ENCODE measurements around the gene PHACTR1.
"Not testable (repeated sequence)": the region's sequence is repeated elsewhere in the genome, so short reads cannot be mapped to it uniquely, and the experiment has no call there.

PHACTR1 gene

DNA sequence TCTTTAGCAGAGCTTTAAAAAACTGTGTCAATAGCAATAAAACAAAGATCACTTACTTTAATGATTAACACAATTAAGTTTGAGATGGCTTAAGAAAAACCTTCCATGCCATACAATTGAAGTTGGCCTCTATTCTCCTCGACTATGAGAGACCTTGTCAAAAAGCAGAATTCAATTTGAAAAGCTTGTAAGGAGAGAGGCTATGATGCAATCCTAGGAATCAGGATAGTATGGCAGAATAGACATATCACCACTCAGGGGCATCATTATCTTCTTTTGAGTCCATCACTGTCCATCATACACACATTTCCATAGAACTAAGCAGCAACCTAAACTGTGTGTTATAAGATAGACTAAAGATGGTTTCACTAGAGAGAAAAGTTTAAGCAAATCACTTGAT lies 594.6 kb downstream of the PHACTR1 start:
- CTCF ChIA-PET = interaction anchor here (0.7 kb wide), 1 partner anchor 299 kb away, joined by 3 read pairs; no protein-coding TSS in a partner anchor
- DNase-seq (ENCODE audit: extremely low spot score) = no peak
- POLR2A ChIA-PET = interaction anchor here (1.1 to 1.5 kb wide), 2 partner anchors 17 to 18 kb away, joined by 4 to 5 read pairs; partner anchors contain the start of gene TBC1D7
- TF ChIP-seq SP1 (IDR thresholded peaks at IDR 0.05) = no peak
- no peak for TF ChIP-seq HDGF (IDR thresholded peaks at IDR 0.05; ENCODE audit: borderline replicate concordance)
- no peak for TF ChIP-seq ZNF384 (IDR thresholded peaks at IDR 0.05)
- TF ChIP-seq L3MBTL2 (conservative IDR thresholded peaks at IDR 0.05) = no peak
- TF ChIP-seq FOXM1 (IDR thresholded peaks at IDR 0.05; ENCODE audit: borderline replicate concordance) = no peak
- TF ChIP-seq TARDBP (IDR thresholded peaks at IDR 0.05) = no peak
- no peak for TF ChIP-seq CTBP1 (IDR thresholded peaks at IDR 0.05; ENCODE audit: borderline replicate concordance)
- no peak for TF ChIP-seq BHLHE40 (IDR thresholded peaks at IDR 0.05; ENCODE audit: borderline replicate concordance)
- TF ChIP-seq, protein P1, sequence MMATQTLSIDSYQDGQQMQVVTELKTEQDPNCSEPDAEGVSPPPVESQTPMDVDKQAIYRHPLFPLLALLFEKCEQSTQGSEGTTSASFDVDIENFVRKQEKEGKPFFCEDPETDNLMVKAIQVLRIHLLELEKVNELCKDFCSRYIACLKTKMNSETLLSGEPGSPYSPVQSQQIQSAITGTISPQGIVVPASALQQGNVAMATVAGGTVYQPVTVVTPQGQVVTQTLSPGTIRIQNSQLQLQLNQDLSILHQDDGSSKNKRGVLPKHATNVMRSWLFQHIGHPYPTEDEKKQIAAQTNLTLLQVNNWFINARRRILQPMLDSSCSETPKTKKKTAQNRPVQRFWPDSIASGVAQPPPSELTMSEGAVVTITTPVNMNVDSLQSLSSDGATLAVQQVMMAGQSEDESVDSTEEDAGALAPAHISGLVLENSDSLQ (IDR thresholded peaks at IDR 0.05) = no peak
- TF ChIP-seq LEF1 (IDR thresholded peaks at IDR 0.05; ENCODE audit: borderline replicate concordance) = no peak
- no peak for TF ChIP-seq ELF4 (IDR thresholded peaks at IDR 0.05)
- TF ChIP-seq ARNT (IDR thresholded peaks at IDR 0.05) = no peak

GRCh38 chr6:13314806-13315205 lies 598.2 kb downstream of the PHACTR1 start:
- no peak for DNase-seq (ENCODE audit: extremely low spot score)
- POLR2A ChIA-PET = interaction anchor here (1.6 kb wide), 1 partner anchor 13 kb away, joined by 7 read pairs; the partner anchor contains the start of gene TBC1D7
- CTCF ChIA-PET = interaction anchor here (1.1 kb wide), 1 partner anchor 120 kb away, joined by 3 read pairs; no protein-coding TSS in a partner anchor
- TF ChIP-seq FOXM1 (IDR thresholded peaks at IDR 0.05; ENCODE audit: borderline replicate concordance) = no peak
- TF ChIP-seq ELF4 (IDR thresholded peaks at IDR 0.05) = no peak
- TF ChIP-seq FOXA1 (IDR thresholded peaks at IDR 0.05) = no peak
- no peak for TF ChIP-seq SP1 (IDR thresholded peaks at IDR 0.05)
- no peak for TF ChIP-seq HDGF (IDR thresholded peaks at IDR 0.05; ENCODE audit: borderline replicate concordance)

DNA sequence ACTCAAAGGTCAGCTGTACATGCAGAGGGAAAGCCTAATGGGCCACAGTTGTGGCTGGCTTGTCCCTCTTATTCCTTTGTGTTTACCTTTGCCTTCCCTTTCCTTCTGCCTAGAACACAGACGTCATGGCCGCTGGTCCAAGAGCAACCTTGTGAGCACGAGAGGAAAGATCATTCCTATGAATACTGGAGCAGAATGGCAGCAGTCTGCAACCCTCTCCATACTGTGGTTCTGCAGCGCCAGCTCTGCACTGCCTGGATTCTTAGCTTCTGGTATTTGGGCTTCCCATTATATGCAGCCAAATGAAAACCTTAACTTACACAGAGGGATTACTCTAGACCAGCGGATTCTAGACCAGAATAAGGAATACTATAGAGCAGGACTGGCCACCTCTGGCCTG lies 599.3 kb downstream of the PHACTR1 start:
- TF ChIP-seq LEF1 (IDR thresholded peaks at IDR 0.05; ENCODE audit: borderline replicate concordance) = no peak
- no peak for TF ChIP-seq CTBP1 (IDR thresholded peaks at IDR 0.05; ENCODE audit: borderline replicate concordance)
- TF ChIP-seq, protein P1 (IDR thresholded peaks at IDR 0.05) = no peak
- TF ChIP-seq FOXK2 (IDR thresholded peaks at IDR 0.05) = no peak
- no peak for TF ChIP-seq ELF4 (IDR thresholded peaks at IDR 0.05)
- TF ChIP-seq SUZ12 (IDR thresholded peaks at IDR 0.05) = no peak
- TF ChIP-seq FOXM1 (IDR thresholded peaks at IDR 0.05; ENCODE audit: borderline replicate concordance) = no peak
- TF ChIP-seq ARNT (IDR thresholded peaks at IDR 0.05) = no peak
- no peak for TF ChIP-seq L3MBTL2 (conservative IDR thresholded peaks at IDR 0.05)
- no peak for TF ChIP-seq NFRKB (IDR thresholded peaks at IDR 0.05)
- no peak for TF ChIP-seq BHLHE40 (IDR thresholded peaks at IDR 0.05; ENCODE audit: borderline replicate concordance)
- TF ChIP-seq TARDBP (IDR thresholded peaks at IDR 0.05) = no peak
- no peak for TF ChIP-seq SP1 (IDR thresholded peaks at IDR 0.05)
- TF ChIP-seq FOXA1 (IDR thresholded peaks at IDR 0.05) = no peak
- TF ChIP-seq HDGF (IDR thresholded peaks at IDR 0.05; ENCODE audit: borderline replicate concordance) = no peak
- no peak for TF ChIP-seq ZNF384 (IDR thresholded peaks at IDR 0.05)
- DNase-seq (ENCODE audit: extremely low spot score) = no peak
- ChIA-PET CTCF (no interaction called here), POLR2A (no interaction called here)

- POLR2A ChIA-PET = interaction anchor here (1.2 kb wide), 1 partner anchor 10 kb away, joined by 4 read pairs; the partner anchor contains the start of gene TBC1D7
- TF ChIP-seq SP1 (IDR thresholded peaks at IDR 0.05) (no peak), HDGF (IDR thresholded peaks at IDR 0.05; ENCODE audit: borderline replicate concordance) (no peak), ARNT (IDR thresholded peaks at IDR 0.05) (no peak), ZNF384 (IDR thresholded peaks at IDR 0.05) (no peak), L3MBTL2 (conservative IDR thresholded peaks at IDR 0.05) (no peak), NFRKB (IDR thresholded peaks at IDR 0.05) (no peak), FOXK2 (IDR thresholded peaks at IDR 0.05) (no peak), ELF4 (IDR thresholded peaks at IDR 0.05) (no peak), CTBP1 (IDR thresholded peaks at IDR 0.05; ENCODE audit: borderline replicate concordance) (no peak), FOXA1 (IDR thresholded peaks at IDR 0.05) (no peak), LEF1 (IDR thresholded peaks at IDR 0.05; ENCODE audit: borderline replicate concordance) (no peak), FOXM1 (IDR thresholded peaks at IDR 0.05; ENCODE audit: borderline replicate concordance) (no peak), BHLHE40 (IDR thresholded peaks at IDR 0.05; ENCODE audit: borderline replicate concordance) (no peak), TARDBP (IDR thresholded peaks at IDR 0.05) (no peak)
- TF ChIP-seq, protein P1 (IDR thresholded peaks at IDR 0.05) = no peak
- CTCF ChIA-PET = interaction anchor here (0.5 kb wide), 1 partner anchor 748 kb away, joined by 3 read pairs; no protein-coding TSS in a partner anchor
- no peak for DNase-seq (ENCODE audit: extremely low spot score)
Observed at GRCh38 chr6:13318821-13319220, 602.3 kb downstream of the PHACTR1 start.

DNA sequence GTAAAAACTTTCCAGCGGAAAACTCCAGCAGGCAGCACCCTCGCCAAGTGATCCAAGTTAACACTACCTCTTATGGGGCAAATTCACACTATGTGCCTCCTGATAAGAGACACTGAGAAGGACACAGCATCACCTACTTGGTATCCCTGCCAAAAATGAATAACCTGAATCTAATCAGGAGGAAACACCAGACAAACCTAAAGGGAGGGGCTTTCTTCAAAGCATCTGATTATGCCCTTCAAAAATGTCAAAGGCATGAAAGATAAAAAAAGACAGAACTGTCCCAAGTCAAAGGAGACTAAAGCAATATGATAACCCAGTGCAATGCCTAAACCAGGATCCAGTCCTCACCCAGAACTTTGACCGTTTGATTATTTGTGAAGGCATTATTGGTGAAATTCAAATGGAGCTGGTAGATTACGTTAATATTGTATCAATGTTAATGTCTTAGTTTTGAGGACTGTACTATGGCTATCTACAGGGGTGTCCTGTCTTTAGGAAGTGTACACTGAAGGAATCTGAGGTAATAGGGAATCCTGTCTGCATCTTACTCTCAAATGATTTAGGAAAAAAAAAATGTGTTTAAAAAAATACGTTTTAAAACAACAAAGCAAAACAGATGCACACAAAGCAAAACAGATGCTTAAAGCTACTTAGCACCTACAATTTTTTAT lies 603.5 kb downstream of the PHACTR1 start:
- CTCF ChIA-PET = no interaction called here
- POLR2A ChIA-PET = interaction anchor here (1.2 kb wide), 1 partner anchor 8 kb away, joined by 4 read pairs; the partner anchor contains the start of gene TBC1D7
- no peak for TF ChIP-seq ZNF384 (IDR thresholded peaks at IDR 0.05)
- no peak for TF ChIP-seq ELF4 (IDR thresholded peaks at IDR 0.05)
- TF ChIP-seq ARNT (IDR thresholded peaks at IDR 0.05) = no peak
- no peak for DNase-seq (ENCODE audit: extremely low spot score)

GRCh38 chr6:13326031-13326586 lies 609.5 kb downstream of the PHACTR1 start:
- DNase-seq (ENCODE audit: extremely low spot score); POLR2A ChIA-PET; CTCF ChIA-PET: not testable (repeated sequence)
